HG03135 (cell line): ENCODE measurements around the gene SHROOM2.
A peak's percentile ranks its signal among the peaks of the same experiment; 100 is the strongest.

Source experiments
- ATAC-seq: cut with Tn5 transposase; IDR thresholded peaks from one replicate; pipeline ENCODE4 v1.9.1; 2021; ENCODE audit warnings: mild to moderate bottlenecking, moderate library complexity; ENCODE audit not compliant: unreplicated experiment

Gene SHROOM2

GRCh38 chrX:9995855-9996339 lies 209.7 kb downstream of the SHROOM2 start:
- peak; percentile 68 for ATAC-seq

DNA sequence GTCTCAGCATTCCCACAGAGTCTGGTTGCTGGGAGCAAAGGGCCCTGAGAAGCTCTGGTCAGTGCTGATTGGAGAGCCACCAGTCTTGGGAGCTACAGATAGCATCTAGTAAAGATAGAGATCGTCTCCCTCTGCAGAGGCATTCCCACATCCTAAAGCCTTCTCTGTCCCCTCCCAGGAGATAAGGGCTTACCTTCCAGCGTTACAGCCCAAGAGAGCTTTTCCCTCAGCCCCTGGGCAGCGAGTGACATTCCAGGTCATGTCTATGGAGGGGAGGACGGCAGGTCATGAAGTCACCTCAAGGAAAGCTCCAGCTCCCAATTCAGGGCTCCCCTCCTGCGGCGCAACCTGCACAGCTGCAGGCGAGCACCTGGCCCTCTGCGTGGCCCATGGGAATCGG lies 210.8 kb downstream of the SHROOM2 start:
- no peak for ATAC-seq

- ATAC-seq, result no peak
Observed at GRCh38 chrX:9997524-9997923, 211.3 kb downstream of the SHROOM2 start.
